WTC11 (cell line): ENCODE measurements around the gene EDN3. TPM values are rescaled to one million over a fixed set of nuclear protein-coding genes. Genes with fewer than 3 reads are reported as not detected.
"Not testable (repeated sequence)": the region's sequence is repeated elsewhere in the genome, so short reads cannot be mapped to it uniquely, and the experiment has no call there.

ENCODE experiments used
- ATAC-seq: fragments of 200-7000 bp; cut with Tn5 transposase; 2 replicates; pipeline ENCODE4 v1.10.0; 2021; ENCODE audit warnings: mild to moderate bottlenecking, moderate library complexity
- CTCF ChIA-PET: fragments of 300-600 bp; sonication (Branson Sonifier 250); formaldehyde crosslinking; loops from one replicate; lab custom pipeline; 2021; ENCODE audit warnings: antibody characterized with exemption; lab: Charles Lee
- POLR2A ChIA-PET: fragments of 350-600 bp; sonication (Branson Sonifier 250); formaldehyde crosslinking; loops from one replicate; lab custom pipeline; 2021; ENCODE audit warnings: antibody characterized with exemption; lab: Charles Lee
- DNase-seq: peaks from one replicate; pipeline ENCODE4 v3.0.0; 2021; ENCODE audit warnings: low spot score
- H3K27ac Mint-ChIP-seq: 2 replicates; pipeline ENCODE4 v1.8.0; 2021; ENCODE audit warnings: mixed read lengths
- H3K27me3 Mint-ChIP-seq: 2 replicates; pipeline ENCODE4 v1.8.0; 2021; ENCODE audit warnings: low read depth, mild to moderate bottlenecking, moderate library complexity, mixed read lengths
- H3K36me3 Mint-ChIP-seq: 2 replicates; pipeline ENCODE4 v1.8.0; 2021; ENCODE audit warnings: mixed read lengths
- H3K4me1 Mint-ChIP-seq: 2 replicates; pipeline ENCODE4 v1.8.0; 2022; ENCODE audit warnings: mixed read lengths
- H3K4me3 Mint-ChIP-seq: 2 replicates; pipeline ENCODE4 v1.8.0; 2021; ENCODE audit warnings: mild to moderate bottlenecking, moderate library complexity, mixed read lengths
- H3K9me3 Mint-ChIP-seq: 2 replicates; pipeline ENCODE4 v1.8.0; 2021; ENCODE audit warnings: mixed read lengths
- ETV6 ChIP-seq: sonication (generic); formaldehyde crosslinking; IDR thresholded peaks from 2 replicates; pipeline ENCODE4 v1.8.1; 2022; ENCODE audit warnings: mild to moderate bottlenecking, missing genetic modification reagents
- GTF2I ChIP-seq: fragments of 250-450 bp; sonication (Bioruptor Pico); conservative IDR thresholded peaks from 2 replicates; pipeline ENCODE4 v1.4.0; 2021; ENCODE audit warnings: mild to moderate bottlenecking
- HMGA2 ChIP-seq: fragments of 250-450 bp; sonication (Bioruptor Pico); IDR thresholded peaks from 2 replicates; pipeline ENCODE4 v1.4.0; 2021; ENCODE audit warnings: mild to moderate bottlenecking, moderate library complexity
- IRF2 ChIP-seq: sonication (generic); formaldehyde crosslinking; IDR thresholded peaks from 2 replicates; pipeline ENCODE4 v1.8.0; 2022; ENCODE audit warnings: low read depth, missing genetic modification reagents, borderline replicate concordance
- RELA ChIP-seq: sonication (generic); formaldehyde crosslinking; IDR thresholded peaks from 2 replicates; pipeline ENCODE4 v1.8.1; 2022; ENCODE audit warnings: missing genetic modification reagents, mild to moderate bottlenecking, borderline replicate concordance
- SMAD4 ChIP-seq: sonication (generic); formaldehyde crosslinking; IDR thresholded peaks from 2 replicates; pipeline ENCODE4 v1.8.0; 2022; ENCODE audit warnings: mild to moderate bottlenecking, missing genetic modification reagents
- TEAD1 ChIP-seq: sonication (generic); formaldehyde crosslinking; IDR thresholded peaks from 2 replicates; pipeline ENCODE4 v1.8.0; 2022; ENCODE audit warnings: mild to moderate bottlenecking, missing genetic modification reagents
- TP53 ChIP-seq: sonication (generic); formaldehyde crosslinking; IDR thresholded peaks from 2 replicates; pipeline ENCODE4 v1.8.1; 2023; ENCODE audit warnings: mild to moderate bottlenecking, missing genetic modification reagents
- ZNF121 ChIP-seq: sonication (generic); formaldehyde crosslinking; IDR thresholded peaks from 2 replicates; pipeline ENCODE4 v1.8.0; 2023; ENCODE audit warnings: missing genetic modification reagents
- ZNF138 ChIP-seq: sonication (generic); formaldehyde crosslinking; conservative IDR thresholded peaks from 2 replicates; pipeline ENCODE4 v1.8.1; 2022; ENCODE audit warnings: mild to moderate bottlenecking, moderate library complexity, missing genetic modification reagents
- ZNF232 ChIP-seq: sonication (generic); formaldehyde crosslinking; IDR thresholded peaks from 2 replicates; pipeline ENCODE4 v1.8.0; 2022; ENCODE audit warnings: mild to moderate bottlenecking, missing genetic modification reagents
- ZNF263 ChIP-seq: sonication (generic); formaldehyde crosslinking; IDR thresholded peaks from 2 replicates; pipeline ENCODE4 v1.8.1; 2022; ENCODE audit warnings: low read depth, mild to moderate bottlenecking, moderate library complexity, missing genetic modification reagents
- ZNF416 ChIP-seq: fragments of 250-450 bp; sonication (Bioruptor Pico); IDR thresholded peaks from 2 replicates; pipeline ENCODE4 v1.9.0; 2021; ENCODE audit warnings: mild to moderate bottlenecking, inconsistent platforms
- ZNF671 ChIP-seq: fragments of 250-450 bp; sonication (Bioruptor Pico); IDR thresholded peaks from 2 replicates; pipeline ENCODE4 v1.8.0; 2021; ENCODE audit warnings: mild to moderate bottlenecking
- total RNA-seq: library from RNA; stranded (reverse); gene quantifications from 3 replicates; pipeline ENCODE4 v1.2.3, GENCODE V29; 2021
- TF ChIP-seq, protein P1 (sequence below): sonication (generic); formaldehyde crosslinking; IDR thresholded peaks from 2 replicates; pipeline ENCODE4 v1.8.1; 2023; ENCODE audit warnings: mild to moderate bottlenecking, missing genetic modification reagents, borderline replicate concordance
- TF ChIP-seq, protein P2 (sequence below): fragments of 250-450 bp; sonication (Bioruptor Pico); IDR thresholded peaks from 2 replicates; pipeline ENCODE4 v1.9.0; 2021; ENCODE audit warnings: moderate library complexity, mild to moderate bottlenecking, inconsistent platforms, borderline replicate concordance
- TF ChIP-seq, protein P3 (sequence below): fragments of 250-450 bp; sonication (Bioruptor Pico); IDR thresholded peaks from 2 replicates; pipeline ENCODE4 v1.9.0; 2021; ENCODE audit warnings: mild to moderate bottlenecking, borderline replicate concordance
- TF ChIP-seq, protein P4 (sequence below): sonication (generic); formaldehyde crosslinking; IDR thresholded peaks from 2 replicates; pipeline ENCODE4 v1.8.0; 2023; ENCODE audit warnings: missing genetic modification reagents

EDN3 gene
- total RNA-seq, 1 experiment from 2014 or later: 0.13 TPM

DNA sequence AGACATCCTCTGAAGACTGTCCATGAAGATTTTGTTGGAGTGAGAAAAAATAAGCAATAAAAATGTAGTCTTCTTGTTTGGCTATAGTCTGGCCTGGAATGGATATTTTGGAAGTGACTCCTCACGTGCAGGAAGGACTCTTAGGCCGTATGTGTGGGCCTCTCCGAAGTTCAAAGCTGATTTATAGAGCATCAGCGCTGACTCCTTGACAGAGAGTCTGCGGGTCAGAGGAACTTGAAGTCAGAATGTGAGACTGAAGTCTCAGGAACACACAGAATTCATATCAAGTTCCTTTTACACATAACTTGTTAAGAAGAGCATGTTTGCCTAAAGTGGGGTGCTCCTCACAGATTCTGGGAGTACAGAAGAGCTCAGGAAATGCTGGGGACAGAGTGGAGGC is 36.1 kb downstream of the EDN3 start (continued):
- TF ChIP-seq, protein P1, sequence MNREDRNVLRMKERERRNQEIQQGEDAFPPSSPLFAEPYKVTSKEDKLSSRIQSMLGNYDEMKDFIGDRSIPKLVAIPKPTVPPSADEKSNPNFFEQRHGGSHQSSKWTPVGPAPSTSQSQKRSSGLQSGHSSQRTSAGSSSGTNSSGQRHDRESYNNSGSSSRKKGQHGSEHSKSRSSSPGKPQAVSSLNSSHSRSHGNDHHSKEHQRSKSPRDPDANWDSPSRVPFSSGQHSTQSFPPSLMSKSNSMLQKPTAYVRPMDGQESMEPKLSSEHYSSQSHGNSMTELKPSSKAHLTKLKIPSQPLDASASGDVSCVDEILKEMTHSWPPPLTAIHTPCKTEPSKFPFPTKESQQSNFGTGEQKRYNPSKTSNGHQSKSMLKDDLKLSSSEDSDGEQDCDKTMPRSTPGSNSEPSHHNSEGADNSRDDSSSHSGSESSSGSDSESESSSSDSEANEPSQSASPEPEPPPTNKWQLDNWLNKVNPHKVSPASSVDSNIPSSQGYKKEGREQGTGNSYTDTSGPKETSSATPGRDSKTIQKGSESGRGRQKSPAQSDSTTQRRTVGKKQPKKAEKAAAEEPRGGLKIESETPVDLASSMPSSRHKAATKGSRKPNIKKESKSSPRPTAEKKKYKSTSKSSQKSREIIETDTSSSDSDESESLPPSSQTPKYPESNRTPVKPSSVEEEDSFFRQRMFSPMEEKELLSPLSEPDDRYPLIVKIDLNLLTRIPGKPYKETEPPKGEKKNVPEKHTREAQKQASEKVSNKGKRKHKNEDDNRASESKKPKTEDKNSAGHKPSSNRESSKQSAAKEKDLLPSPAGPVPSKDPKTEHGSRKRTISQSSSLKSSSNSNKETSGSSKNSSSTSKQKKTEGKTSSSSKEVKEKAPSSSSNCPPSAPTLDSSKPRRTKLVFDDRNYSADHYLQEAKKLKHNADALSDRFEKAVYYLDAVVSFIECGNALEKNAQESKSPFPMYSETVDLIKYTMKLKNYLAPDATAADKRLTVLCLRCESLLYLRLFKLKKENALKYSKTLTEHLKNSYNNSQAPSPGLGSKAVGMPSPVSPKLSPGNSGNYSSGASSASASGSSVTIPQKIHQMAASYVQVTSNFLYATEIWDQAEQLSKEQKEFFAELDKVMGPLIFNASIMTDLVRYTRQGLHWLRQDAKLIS (CRISPR knock-in tag): no peak
- TF ChIP-seq, protein P2, sequence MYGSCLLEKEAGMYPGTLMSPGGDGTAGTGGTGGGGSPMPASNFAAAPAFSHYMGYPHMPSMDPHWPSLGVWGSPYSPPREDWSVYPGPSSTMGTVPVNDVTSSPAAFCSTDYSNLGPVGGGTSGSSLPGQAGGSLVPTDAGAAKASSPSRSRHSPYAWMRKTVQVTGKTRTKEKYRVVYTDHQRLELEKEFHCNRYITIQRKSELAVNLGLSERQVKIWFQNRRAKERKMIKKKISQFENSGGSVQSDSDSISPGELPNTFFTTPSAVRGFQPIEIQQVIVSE (CRISPR knock-in tag): no peak
- TF ChIP-seq ZNF121 (no peak), GTF2I (CRISPR knock-in tag) (no peak), ZNF671 (no peak), ZNF263 (CRISPR knock-in tag) (no peak), IRF2 (no peak)

DNA sequence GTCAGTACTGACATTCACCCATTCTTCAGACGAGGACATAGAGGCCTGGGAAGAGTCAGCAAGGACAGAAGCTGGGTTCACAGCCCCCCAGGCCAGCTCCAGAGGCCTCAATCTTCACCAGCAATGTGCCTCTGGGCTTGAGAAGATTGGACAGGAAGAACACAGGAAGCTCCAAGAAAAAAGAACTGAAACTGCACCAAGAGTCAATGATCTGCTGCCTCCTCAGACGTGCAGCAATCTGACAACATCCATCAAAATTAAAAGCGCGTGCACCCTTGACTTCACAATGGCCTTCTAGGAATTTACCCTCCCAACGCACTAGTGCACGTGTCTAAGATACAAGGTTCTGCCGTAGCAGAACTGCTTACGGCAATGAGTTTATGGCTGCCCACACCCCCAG is 38.0 kb downstream of the EDN3 start:
- H3K4me3 Mint-ChIP-seq, DNase-seq, H3K4me1 Mint-ChIP-seq, ATAC-seq, POLR2A ChIA-PET, H3K27ac Mint-ChIP-seq, H3K27me3 Mint-ChIP-seq, H3K36me3 Mint-ChIP-seq, CTCF ChIA-PET, H3K9me3 Mint-ChIP-seq: not testable (repeated sequence)

DNA sequence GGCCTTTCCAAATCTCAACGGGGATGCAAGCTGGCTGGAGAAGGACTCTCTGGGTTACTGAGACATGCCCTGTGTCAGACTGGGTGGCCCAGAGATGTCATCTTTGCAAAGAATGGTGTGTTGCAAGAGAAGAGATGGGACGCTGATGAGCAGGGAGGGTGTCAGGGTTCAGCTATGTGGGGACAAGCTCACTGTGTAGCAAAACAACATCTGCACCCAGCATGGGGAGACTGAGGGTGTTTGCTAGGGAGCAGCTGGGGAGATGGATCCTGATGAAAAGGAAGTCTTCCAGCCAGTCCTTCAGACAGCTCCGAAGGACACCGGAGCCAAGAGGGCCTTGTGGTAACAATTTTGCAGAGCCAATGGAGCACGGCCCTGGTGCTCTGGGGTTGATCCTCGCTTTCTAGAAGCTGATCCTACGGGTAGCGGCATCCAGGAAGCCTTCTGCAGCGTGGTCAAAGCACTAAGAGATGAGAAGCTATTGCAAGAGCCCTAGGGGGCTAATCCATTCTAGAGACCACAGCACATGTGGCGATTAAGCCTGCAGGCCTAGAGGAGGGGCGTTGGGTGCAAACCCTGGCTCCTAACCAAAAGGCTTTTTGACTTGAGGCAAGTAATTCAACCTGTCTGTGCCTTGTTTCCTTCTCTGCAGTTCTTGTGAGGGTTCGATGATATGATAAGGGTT is 39.9 kb downstream of the EDN3 start:
- ChIA-PET CTCF (no interaction called here), POLR2A (no interaction called here)
- Mint-ChIP-seq H3K36me3 (no peaks in the 10 kb centered on the region), H3K4me1 (no peaks in the 10 kb centered on the region), H3K9me3 (peaks cover 9% of the 10 kb centered on the region), H3K27ac (no peak overlapping the region), H3K27me3 (peaks cover 5% of the 10 kb centered on the region), H3K4me3 (no peak overlapping the region)
- no peak for ATAC-seq
- no peak for DNase-seq
- TF ChIP-seq HMGA2 (no peak), GTF2I (CRISPR knock-in tag) (no peak), ZNF232 (CRISPR knock-in tag) (no peak), RELA (CRISPR knock-in tag) (no peak), IRF2 (no peak), SMAD4 (CRISPR knock-in tag) (no peak), ZNF416 (CRISPR knock-in tag) (no peak), TP53 (no peak), TEAD1 (CRISPR knock-in tag) (no peak), ZNF138 (CRISPR knock-in tag) (no peak), ETV6 (CRISPR knock-in tag) (no peak)
- TF ChIP-seq, protein P3, sequence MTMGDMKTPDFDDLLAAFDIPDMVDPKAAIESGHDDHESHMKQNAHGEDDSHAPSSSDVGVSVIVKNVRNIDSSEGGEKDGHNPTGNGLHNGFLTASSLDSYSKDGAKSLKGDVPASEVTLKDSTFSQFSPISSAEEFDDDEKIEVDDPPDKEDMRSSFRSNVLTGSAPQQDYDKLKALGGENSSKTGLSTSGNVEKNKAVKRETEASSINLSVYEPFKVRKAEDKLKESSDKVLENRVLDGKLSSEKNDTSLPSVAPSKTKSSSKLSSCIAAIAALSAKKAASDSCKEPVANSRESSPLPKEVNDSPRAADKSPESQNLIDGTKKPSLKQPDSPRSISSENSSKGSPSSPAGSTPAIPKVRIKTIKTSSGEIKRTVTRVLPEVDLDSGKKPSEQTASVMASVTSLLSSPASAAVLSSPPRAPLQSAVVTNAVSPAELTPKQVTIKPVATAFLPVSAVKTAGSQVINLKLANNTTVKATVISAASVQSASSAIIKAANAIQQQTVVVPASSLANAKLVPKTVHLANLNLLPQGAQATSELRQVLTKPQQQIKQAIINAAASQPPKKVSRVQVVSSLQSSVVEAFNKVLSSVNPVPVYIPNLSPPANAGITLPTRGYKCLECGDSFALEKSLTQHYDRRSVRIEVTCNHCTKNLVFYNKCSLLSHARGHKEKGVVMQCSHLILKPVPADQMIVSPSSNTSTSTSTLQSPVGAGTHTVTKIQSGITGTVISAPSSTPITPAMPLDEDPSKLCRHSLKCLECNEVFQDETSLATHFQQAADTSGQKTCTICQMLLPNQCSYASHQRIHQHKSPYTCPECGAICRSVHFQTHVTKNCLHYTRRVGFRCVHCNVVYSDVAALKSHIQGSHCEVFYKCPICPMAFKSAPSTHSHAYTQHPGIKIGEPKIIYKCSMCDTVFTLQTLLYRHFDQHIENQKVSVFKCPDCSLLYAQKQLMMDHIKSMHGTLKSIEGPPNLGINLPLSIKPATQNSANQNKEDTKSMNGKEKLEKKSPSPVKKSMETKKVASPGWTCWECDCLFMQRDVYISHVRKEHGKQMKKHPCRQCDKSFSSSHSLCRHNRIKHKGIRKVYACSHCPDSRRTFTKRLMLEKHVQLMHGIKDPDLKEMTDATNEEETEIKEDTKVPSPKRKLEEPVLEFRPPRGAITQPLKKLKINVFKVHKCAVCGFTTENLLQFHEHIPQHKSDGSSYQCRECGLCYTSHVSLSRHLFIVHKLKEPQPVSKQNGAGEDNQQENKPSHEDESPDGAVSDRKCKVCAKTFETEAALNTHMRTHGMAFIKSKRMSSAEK (CRISPR knock-in tag): no peak
- TF ChIP-seq, protein P2 (CRISPR knock-in tag): no peak
- TF ChIP-seq, protein P4, sequence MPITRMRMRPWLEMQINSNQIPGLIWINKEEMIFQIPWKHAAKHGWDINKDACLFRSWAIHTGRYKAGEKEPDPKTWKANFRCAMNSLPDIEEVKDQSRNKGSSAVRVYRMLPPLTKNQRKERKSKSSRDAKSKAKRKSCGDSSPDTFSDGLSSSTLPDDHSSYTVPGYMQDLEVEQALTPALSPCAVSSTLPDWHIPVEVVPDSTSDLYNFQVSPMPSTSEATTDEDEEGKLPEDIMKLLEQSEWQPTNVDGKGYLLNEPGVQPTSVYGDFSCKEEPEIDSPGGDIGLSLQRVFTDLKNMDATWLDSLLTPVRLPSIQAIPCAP (CRISPR knock-in tag): no peak

DNA sequence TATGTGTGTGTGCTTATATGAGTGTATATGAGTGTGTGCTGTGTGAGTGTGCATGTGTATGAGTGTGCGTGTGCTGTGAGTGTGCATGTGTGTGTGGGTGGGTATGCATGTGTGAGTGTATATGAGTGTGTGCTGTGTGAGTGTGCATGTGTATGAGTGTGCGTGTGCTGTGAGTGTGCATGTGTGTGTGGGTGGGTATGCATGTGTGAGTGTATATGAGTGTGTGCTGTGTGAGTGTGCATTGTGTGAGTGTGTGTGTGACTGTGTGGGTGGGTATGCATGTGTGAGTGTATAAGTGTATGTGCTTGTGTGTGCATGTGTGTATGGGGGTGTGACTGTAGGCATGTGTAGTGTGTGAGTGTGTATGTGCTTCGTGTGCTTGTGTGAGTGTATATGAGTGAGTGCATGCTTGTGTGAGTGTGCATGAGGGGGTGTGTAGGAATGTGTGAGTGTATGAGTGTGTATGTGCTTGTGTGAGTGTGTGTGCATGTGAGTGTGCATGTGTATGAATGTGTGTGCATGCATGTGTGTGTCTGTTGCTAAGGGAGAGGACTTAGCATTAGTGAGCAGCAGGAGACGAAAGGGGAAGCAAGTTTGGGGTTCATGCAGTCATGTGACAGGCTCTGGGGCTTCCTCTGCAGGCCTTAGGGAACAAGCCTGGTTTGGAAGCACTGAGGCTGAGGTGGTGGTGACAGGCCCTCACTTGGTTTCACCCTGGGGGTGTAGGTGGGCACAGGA is 41.0 kb downstream of the EDN3 start:
- H3K27ac Mint-ChIP-seq, H3K27me3 Mint-ChIP-seq: not testable (repeated sequence)

More for the DNA sequence above, 41.0 kb downstream of the EDN3 start:
- H3K4me1 Mint-ChIP-seq, DNase-seq, H3K36me3 Mint-ChIP-seq, ATAC-seq, CTCF ChIA-PET, H3K4me3 Mint-ChIP-seq, H3K9me3 Mint-ChIP-seq, POLR2A ChIA-PET: not testable (repeated sequence)
